Kidney (tissue), 14 donors: ENCODE results near the gene TMEM50B. TPM values are rescaled to one million over a fixed set of nuclear protein-coding genes. Genes with fewer than 3 reads are reported as not detected.

Experiments used
- DNase-seq, 5 donors: peaks; one replicate each; pipeline ENCODE4 v3.0.0-alpha.2; 2013 to 2020
- FAIRE-seq: peaks from 2 replicates; lab custom pipeline; 2012; peaks lifted over from hg19 to GRCh38; lab: Jason Lieb, UNC
- H3K27ac ChIP-seq, 2 donors: one replicate each; pipeline ENCODE4 v1.7.0; 2013; ENCODE audit warnings: low read depth in 2 of 2, low read length in 2 of 2, inconsistent platforms in 1 of 2
- H3K27me3 ChIP-seq: one replicate; pipeline ENCODE4 v1.7.1; 2013; ENCODE audit warnings: low read length, inconsistent platforms; ENCODE audit not compliant: control insufficient read depth, insufficient read depth
- H3K36me3 ChIP-seq, 3 donors: one replicate each; pipeline versions ENCODE4 v1.7.0 to v1.7.1; 2013; ENCODE audit warnings: low read length in 3 of 3, control low read depth in 1 of 3, inconsistent platforms in 1 of 3; ENCODE audit not compliant: insufficient read depth in 3 of 3, control insufficient read depth in 2 of 3
- H3K4me1 ChIP-seq, 3 donors: one replicate each; pipeline versions ENCODE4 v1.7.0 to v1.7.1; 2013; ENCODE audit warnings: low read length in 3 of 3, inconsistent platforms in 1 of 3, low read depth in 1 of 3; ENCODE audit not compliant: control insufficient read depth in 2 of 3, insufficient read depth in 2 of 3
- H3K4me3 ChIP-seq, 3 donors: one replicate each; pipeline versions ENCODE4 v1.7.0 to v1.8.1; 2013; ENCODE audit warnings: low read length in 3 of 3, control low read depth in 1 of 3, inconsistent platforms in 1 of 3
- H3K9ac ChIP-seq, 3 donors: one replicate each; pipeline versions ENCODE4 v1.7.0 to v1.7.1; 2013; ENCODE audit warnings: low read length in 3 of 3, control low read depth in 1 of 3, inconsistent platforms in 1 of 3
- H3K9me3 ChIP-seq, 3 donors: one replicate each; pipeline versions ENCODE4 v1.7.0 to v1.7.1; 2013; ENCODE audit warnings: low read length in 3 of 3, control low read depth in 1 of 3, inconsistent platforms in 1 of 3; ENCODE audit not compliant: control insufficient read depth in 2 of 3, insufficient read depth in 1 of 3
- CTCF ChIP-seq: IDR thresholded peaks from 3 replicates; pipeline ENCODE4 v1.5.1; 2012; ENCODE audit warnings: mild to moderate bottlenecking, moderate library complexity, borderline replicate concordance; ENCODE audit not compliant: insufficient read depth; ENCODE audit errors: extremely low read depth
- intact Hi-C: fragments of 100-400 bp; cut with DNase I; formaldehyde crosslinking; loops from one replicate; pipeline ENCODE4 v1.11.1; 2022
- polyA plus RNA-seq: library from polyadenylated mRNA; stranded (reverse); fragments of 350-450 nt; fragmentation: Illumina TruSeq; extraction: RNeasy Lipid Tissue Mini Kit (QIAGEN cat#74804); gene quantifications from one replicate; pipeline ENCODE4 v1.2.3, GENCODE V29; 2014; ENCODE audit warnings: low read depth, low replicate concordance; ENCODE audit not compliant: insufficient read depth
- total RNA-seq: library from RNA; stranded (reverse); fragmentation: NEBNext Ultra II Directional; extraction: Animal tissue kit (Norgen Biotek cat#: 25700); gene quantifications from one replicate; pipeline ENCODE4 v1.2.1, GENCODE V29; 2021
- donor health status: control.
- donor health status: control.
- donor health status: control.
- donor health status: control.
- donor health status: control.
- donor health status: DM: yes; HTN: yes; CAD: no.
- donor health status: Normal renal cell carcinoma (clear cell type).

Gene TMEM50B
- total and polyA plus RNA-seq, 2 donors from 2014 or later = 63.7 to 87.6 TPM

DNA sequence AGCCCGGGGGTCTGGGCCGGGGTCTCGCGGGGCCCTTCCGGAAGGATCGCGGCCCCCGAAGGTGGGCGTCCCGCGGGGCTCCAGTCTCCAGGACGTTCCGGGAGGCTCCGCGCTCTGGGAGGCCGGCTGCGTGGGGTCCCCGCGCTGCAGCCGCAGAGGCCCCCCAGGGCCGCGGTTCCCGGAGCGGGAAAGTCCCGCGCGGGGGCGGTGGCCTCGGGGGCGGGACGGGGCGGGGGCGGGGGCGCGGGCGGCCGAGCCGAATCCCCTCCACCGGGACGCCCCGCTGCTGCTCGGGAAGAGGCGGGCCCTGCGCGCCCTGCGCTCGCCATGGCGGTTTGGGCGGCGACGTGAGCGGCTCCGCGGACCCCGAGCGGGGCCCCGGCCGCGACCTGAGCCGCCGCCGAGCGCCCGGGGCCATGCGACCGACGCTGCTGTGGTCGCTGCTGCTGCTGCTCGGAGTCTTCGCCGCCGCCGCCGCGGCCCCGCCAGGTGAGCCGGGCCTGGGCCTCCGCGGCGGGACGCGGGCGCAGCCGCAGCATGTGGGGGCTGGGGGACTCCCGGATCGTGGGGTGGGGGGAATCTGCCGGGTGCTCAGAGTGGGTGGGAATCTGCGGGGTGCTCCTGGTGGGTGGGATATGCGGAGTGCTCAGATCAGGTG, 76.5 kb downstream of the TMEM50B start, which contains the start of gene IFNGR2:
TSS of gene IFNGR2 (plus strand) at position 286 of the 658 bp plus-strand sequence. CDS start at position 417, 131 bp downstream.
- TF ChIP-seq CTCF = no peak
- Histone ChIP-seq H3K4me3 (peak within 1 kb of the TSS; percentile 73 to 86 (median 85)), H3K27me3 (no peaks in the 10 kb centered on the region), H3K36me3 (no peaks in the 10 kb centered on the region), H3K9me3 (no peaks in the 10 kb centered on the region), H3K9ac (peak within 1 kb of the TSS; percentile 73 to 85 (median 74)), H3K4me1 (peaks cover 0 to 10% (median 8%) of the 10 kb centered on the region in 3 donors), H3K27ac (peak within 1 kb of the TSS; percentile 88 to 93)
- FAIRE-seq (no peak), DNase-seq (peak; percentile 57 to 83 (median 64))
- intact Hi-C loops = no loop called here

DNA sequence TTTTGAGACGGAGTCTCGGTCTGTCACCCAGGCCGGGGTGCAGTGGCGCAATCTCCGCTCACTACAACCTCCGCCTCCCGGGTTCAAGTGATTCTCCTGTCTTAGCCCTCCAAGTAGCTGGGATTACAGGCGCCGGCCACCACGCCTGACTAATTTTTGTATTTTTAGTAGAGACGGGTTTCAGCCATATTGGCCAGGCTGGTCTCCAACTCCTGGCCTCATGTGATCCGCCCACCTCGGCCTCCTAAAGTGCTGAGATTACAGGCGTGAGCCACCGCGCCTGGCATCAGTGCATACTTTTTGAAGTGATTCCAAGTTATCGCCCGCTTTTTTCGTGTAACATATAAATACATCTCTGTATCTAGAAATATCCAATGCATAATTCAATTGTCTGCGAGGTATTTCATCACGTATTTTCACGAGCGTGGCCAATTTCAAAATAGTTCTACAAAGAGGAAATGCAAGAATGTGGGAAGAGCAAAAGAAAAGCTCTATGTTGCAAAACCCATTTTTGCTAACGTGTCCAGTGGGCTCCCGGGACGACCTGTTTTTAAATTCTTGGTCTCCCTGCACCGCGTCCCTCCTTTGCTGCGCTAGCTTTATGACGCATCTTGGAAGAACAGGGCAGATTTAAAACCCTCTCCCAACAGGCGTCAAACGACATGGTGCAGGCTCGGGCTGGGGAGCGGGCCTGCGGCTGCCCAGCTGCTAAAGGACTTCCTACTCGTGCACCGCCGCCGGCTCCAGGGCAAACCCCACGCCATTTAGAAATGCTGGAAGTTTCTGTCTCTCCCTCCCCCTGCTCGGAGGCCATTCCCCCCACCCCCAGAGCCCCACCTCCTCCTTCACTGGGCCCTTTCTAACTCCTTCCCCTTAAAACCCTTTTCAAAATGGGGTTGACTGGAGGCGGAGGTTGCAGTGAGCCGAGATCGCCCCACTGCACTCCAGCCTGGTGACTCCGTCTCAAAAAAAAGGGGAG, 77.5 kb downstream of the TMEM50B start:
- peak overlapping the region; percentile 32 to 87 for H3K27ac ChIP-seq
- no peak for TF ChIP-seq CTCF
- H3K27me3 ChIP-seq = no peaks in the 10 kb centered on the region
- peak overlapping the region in 1 of 3 donors; percentile 58 for H3K9ac ChIP-seq
- no peaks in the 10 kb centered on the region for H3K9me3 ChIP-seq
- peaks cover 0 to 10% (median 8%) of the 10 kb centered on the region in 3 donors for H3K4me1 ChIP-seq
- no peaks in the 10 kb centered on the region for H3K36me3 ChIP-seq
- intact Hi-C loops = no loop called here
- DNase-seq = peak; percentile 74 to 90 (median 83)
- no peak for FAIRE-seq
- H3K4me3 ChIP-seq = peak overlapping the region; percentile 11 to 35 (median 15)

GRCh38 chr21:33401630-33401992, 78.2 kb downstream of the TMEM50B start:
- TF ChIP-seq CTCF = no peak
- no peak overlapping the region for H3K4me3 ChIP-seq
- no peaks in the 10 kb centered on the region for H3K36me3 ChIP-seq
- intact Hi-C loops = no loop called here
- H3K9ac ChIP-seq = no peak overlapping the region
- H3K27ac ChIP-seq = no peak overlapping the region
- FAIRE-seq (no peak), DNase-seq (no peak)
- H3K27me3 ChIP-seq = no peaks in the 10 kb centered on the region
- H3K4me1 ChIP-seq = peaks cover 0 to 10% (median 8%) of the 10 kb centered on the region in 3 donors
- no peaks in the 10 kb centered on the region for H3K9me3 ChIP-seq

Other genes starting within 250 kb of the TMEM50B start
- 27.3 TPM for gene IL10RB, start 213.6 kb downstream of the TMEM50B start, total RNA-seq
- gene IL10RB, start 213.6 kb downstream of the TMEM50B start, polyA plus RNA-seq = 21.5 TPM
- gene IFNAR1, start 155.0 kb downstream of the TMEM50B start, total RNA-seq = 60.9 TPM
- 15.9 TPM for gene IFNAR1, start 155.0 kb downstream of the TMEM50B start, polyA plus RNA-seq
- gene IFNGR2, start 76.6 kb downstream of the TMEM50B start, total RNA-seq = 68.3 TPM
- gene IFNGR2, start 76.6 kb downstream of the TMEM50B start, polyA plus RNA-seq = 57.6 TPM
- 2.2 TPM for gene DNAJC28, start 11.7 kb upstream of the TMEM50B start, total RNA-seq
- gene DNAJC28, start 11.7 kb upstream of the TMEM50B start, polyA plus RNA-seq = 4.6 TPM
- 60.9 TPM for gene GART, start 62.1 kb upstream of the TMEM50B start, total RNA-seq
- gene GART, start 62.1 kb upstream of the TMEM50B start, polyA plus RNA-seq = 17.5 TPM
- gene SON, start 63.1 kb upstream of the TMEM50B start, total RNA-seq = 285 TPM
- gene SON, start 63.1 kb upstream of the TMEM50B start, polyA plus RNA-seq = 83.0 TPM
- gene DONSON, start 108.7 kb upstream of the TMEM50B start, total RNA-seq = 6.8 TPM
- gene DONSON, start 108.7 kb upstream of the TMEM50B start, polyA plus RNA-seq = 8.9 TPM
- 40.8 TPM for gene CRYZL1, start 161.8 kb upstream of the TMEM50B start, total RNA-seq
- 34.1 TPM for gene CRYZL1, start 161.8 kb upstream of the TMEM50B start, polyA plus RNA-seq
- gene ITSN1, start 162.5 kb upstream of the TMEM50B start, total RNA-seq = 42.5 TPM
- gene ITSN1, start 162.5 kb upstream of the TMEM50B start, polyA plus RNA-seq = 8.1 TPM